Mucosa of gallbladder (tissue), 1 donor: Measurements from ENCODE around the gene CLDN24. TPM values are rescaled to one million over a fixed set of nuclear protein-coding genes. Genes with fewer than 3 reads are reported as not detected.

Experiments used
- DNase-seq: peaks from one replicate; pipeline ENCODE4 v3.0.0-alpha.2; 2020; ENCODE audit warnings: low spot score
- total RNA-seq: library from RNA; stranded (reverse); gene quantifications from one replicate; pipeline ENCODE4 v1.2.1, GENCODE V29; 2021
- donor health status: DM: no; HTN: no; CAD: no.

CLDN24 gene
- not detected for total RNA-seq

DNA sequence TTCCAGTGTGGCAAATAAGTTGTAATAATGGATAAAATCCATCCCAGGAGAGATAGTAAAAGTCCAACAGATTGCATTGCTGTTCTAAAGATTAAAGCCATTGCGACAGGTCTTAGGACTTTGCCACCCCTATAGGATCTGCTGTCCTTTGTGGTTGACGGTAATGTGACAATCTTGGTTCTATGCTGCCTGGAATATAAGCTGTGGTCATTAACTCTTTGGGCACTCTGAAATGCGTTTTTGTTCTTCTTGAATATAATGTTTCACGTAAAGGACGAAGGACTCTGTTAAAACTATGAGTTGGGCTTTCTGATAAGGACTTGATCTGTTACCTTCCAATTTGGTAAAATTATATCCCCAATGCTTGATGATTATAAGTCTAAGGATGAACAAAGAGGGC is at the start of gene CLDN24:
TSS of gene CLDN24 (minus strand) at position 101 of the 400 bp plus-strand sequence. CDS start at position 101, 0 bp downstream.
- no peak for DNase-seq

DNA sequence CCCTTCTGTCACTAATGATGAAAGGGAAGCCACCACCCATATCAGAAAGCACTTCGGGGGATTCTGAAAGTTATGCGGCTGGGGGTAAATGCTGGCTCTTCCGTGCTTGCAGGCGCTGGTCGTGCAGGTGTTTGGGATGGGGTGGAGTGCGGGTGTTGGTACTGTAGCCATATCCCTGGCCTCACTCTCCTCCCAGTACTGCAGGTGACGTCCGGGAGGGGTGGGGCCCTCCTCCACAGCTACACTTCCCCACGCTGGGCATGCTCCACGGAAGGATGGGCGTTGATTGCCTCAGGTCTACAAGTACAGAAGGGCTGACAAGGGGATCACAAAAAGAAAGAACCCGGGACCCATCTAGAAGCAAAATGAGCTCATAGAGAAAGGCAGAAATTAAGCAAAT is 48.6 kb upstream of the CLDN24 start:
- no peak for DNase-seq

DNA sequence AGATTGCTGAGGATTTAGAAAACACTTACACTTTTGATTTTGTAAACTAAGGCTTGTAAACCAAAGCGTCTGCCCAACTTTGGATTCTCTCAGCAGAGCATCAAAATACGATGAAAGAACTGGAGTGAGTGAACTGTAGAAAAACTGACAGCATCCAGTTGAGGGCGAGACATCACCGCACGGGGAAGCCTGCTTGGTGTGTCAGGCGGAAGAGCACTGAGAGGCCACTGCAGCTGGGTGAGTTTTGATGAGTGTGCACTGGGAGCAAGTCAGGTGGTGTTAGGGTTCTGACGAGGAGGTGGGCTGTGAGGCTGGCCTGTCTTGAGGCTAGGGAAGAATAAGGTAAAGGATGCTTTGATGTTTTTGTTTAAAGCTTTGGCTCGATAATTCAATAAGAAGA is 46.8 kb upstream of the CLDN24 start:
- no peak for DNase-seq

DNA sequence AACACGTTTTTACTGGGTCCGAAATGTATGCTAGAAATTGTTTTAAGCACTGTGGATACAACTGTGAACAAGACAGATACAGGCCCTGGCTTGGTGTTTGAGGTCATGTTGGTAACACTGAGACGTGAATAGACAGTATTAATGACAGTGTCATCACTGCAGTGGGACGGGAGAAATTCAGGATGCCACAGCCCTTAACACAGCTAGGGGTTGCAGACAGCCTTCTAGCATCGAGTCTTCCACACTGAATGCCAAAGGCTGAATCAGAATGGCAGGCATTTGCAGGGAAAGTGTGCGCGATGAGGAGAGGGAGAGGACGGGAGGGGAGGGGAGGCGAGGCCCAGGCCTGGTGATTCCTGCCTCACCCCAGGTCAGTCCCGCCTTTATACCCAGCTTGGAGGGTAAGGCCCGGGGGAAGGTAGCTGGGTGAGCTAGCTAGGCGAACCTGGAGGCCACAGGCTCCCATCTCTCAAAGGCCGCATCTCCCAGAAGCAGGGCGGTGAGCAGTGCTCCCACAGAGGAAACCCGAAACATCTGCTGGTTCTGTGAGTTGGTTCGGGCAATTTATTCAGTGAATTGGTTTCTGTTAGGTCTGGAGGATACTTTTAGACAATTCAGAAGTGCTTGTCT is 44.1 kb upstream of the CLDN24 start:
- no peak for DNase-seq

DNA sequence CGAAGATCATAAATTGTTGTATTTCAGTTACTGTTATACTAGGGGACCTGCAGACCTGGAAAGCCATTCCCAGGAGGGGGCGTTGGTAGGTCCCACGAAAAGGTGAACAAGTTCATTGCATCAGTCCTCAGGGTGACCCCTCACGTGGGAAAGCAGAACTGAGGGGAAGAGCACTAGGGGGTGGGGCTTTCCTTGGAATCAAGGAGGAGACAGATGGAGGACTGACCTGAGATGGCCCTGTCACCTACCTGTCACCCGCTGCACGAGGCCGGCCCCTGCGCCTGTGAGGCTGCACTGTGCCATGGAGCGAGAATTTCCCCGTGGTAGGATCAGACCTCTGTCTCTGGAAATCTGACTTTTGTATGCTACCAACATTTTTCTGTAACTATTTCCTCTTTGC is 41.8 kb upstream of the CLDN24 start:
- no peak for DNase-seq

DNA sequence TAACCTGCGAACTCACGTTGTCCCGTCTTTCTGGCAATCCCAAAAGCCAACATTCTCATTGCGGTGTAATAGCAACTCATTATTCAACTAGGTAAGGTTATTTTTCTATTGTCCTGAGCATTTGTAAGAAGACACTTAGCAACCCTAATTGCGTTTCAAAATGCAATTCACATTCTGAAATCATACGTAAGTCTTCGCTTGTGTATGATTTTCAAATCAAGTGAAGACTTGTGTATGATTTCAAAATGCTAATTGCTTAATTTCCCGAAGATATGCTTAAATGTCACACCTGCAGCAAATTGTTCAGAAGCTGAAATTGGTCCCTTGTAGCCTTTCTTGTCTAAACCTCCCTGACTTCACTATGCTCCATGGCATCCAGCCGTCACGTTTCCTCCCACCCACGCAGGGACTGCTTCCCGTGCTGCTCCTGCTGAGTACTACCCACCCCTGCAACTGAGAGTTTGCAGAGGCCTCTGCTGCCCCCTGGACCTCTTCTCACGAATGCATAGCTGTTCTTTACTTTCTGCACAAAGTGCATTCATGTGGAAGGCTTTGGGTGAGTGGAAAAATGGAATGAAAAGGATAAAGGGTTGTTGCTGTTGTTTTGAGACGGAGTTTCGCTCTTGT is 40.8 kb upstream of the CLDN24 start:
- DNase-seq, result no peak

DNA sequence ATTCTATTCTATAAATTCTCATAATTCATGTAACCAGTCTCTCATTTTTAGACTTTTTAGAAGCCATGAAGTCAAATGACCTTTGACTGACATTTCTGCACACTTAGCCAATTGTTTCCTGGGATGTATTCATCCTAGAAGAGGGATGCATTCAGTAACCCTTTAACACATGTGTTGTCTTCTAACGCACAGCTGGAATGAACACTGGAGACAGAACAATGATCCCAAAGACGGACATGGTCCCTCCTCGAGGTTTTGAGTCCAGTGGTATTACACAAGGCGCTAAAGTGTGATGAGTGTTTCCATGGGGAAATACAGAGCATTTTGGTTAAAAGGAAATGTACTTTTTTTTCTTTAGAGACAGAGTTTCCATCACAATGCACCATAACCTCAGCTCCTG is 39.8 kb upstream of the CLDN24 start:
- no peak for DNase-seq

DNA sequence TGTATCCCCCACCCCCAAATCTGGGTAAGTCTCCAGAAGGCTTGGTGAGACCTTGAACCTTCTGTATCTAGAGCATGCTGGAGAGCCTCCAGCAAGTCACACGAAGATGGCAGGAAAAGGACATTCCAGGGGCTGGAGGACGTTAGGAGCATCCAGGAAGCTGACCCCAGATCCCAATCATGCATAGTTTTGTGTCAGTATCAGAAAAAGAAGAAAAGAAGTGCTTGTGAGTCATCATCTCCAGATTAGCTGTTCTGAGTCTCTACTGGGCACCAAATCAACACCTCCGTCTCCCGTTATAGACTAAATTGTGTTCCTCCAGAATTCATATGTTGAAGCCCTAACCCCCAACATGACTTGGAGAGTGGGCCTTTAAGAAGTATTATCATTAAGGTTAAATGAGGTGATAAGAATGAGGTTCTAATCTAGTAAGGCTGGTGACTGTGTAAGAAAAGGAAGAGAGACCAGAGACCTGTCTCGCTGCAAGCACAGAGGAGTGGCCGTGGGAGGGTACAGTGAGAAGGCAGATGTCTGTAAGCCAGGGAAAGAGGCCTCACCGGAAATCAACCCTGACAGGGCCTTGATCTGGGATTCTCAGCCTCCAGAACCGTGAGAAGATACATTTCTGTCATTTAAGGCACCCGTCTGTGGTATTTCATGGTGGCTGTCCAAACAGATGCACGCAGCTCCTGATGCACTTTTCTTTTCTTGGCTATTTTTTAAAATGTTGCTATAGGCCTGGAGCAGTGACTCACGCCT is 38.1 kb upstream of the CLDN24 start:
- DNase-seq, result no peak

DNA sequence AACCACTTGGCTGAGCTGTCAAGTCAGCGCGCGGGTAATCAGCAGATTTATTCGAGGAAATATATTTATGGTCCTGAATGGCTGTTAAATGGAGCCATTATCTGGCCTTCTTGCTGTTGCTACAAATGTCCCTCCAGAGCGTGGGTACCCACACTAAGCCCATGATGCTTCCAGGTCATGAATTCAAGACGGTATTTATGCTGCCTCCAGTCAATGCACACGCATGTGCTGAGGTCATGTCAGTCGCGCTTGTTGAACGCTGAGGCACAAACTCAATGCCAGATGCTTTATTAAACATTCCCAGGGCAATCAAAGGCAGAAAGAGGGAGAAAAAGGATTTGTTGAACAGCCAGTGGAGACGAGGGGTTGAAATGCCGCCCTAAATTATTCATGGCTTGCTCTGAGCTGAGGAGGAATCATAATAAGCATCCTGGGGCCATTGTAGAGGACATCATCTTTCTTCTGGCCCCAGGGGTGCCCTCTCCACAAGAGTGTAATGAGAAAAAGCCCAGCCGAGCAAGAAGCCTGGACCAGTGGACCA is 36.1 kb upstream of the CLDN24 start:
- DNase-seq, result no peak

DNA sequence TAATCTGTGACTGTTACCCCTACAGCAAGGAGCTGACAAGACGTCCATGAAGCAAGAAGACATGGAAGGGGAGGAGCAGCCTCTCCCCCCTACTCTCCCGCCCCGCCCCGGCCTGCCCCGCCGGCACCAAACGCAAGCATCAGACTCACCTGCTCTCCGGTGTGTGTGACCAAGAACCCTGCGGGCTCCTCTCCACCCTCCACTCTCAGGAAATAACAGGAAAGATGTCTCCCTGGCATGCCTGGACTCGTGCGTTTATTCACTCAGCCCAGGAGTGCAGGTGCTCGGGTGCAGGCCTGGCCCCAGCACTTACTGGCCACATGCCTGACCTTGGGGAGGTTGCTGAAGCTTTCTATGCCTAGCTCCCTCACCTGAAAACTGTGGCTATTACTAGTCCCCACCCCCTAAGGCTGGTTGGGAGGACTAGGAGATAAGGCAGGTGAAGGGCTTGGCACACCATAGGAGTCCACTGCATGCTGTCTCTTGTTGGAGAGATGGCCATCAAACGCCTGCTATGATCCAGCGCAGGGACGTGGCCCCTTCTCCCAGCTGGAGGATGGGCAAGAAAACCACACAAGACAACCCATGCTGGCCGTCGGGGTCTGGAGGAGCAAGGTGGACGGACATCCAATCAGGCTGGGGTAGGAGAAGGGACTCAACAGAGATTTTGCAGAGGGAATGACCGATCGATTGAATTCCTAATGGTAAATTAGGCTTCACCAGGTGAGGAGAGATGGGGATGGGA is 34.9 kb upstream of the CLDN24 start:
- no peak for DNase-seq

DNA sequence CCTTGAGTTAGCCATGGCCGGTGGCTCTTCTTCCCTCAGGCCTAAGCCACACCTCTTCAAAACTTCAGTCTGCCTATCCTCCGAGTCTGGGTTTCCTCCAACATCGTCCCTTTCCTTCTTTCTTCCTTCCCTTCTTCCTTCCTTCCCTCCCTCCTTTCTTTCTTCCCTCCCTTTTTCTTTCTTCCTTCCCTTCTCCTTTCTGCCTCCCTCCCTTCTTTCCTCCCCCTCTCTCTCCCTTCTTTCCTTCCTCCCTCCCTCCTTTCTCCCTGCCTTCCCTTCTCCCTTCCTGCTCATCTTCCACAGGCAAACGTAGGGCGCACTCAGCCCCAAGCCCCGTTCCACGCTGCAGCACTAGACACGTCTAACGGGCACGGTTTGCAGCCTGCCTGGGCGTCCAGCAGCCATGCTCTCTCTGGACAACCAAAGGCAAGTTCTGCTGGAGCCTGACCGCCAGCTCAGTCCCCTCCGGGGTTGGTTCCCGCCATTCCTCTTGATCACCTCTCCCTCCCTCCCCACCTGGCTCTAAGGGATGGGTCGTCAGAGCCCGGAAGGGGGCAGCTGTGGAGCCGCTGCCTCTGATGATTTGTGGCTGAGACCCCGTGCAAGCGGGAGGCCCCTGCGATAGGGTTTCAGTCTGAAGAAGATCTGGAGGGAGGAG is 34.1 kb upstream of the CLDN24 start:
- no peak for DNase-seq

DNA sequence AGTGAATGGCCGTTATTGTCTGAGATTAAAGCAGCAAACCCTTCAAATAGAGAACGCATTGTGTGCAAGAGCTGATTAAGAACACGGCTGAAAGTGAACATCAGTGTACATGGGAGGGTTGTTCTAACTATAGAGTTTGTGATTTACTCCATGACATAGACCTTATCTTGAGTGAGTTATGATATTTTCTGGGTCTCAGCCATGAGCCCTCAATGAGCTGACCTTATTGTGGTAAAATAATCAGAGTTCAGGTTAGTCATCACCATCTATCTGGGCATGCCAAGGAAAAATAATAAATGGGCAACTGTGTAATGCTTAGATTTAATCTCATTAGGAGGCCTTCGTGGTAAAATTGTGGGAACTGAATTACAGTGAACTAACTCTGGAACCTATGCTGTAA is 33.2 kb upstream of the CLDN24 start:
- DNase-seq, result no peak

DNA sequence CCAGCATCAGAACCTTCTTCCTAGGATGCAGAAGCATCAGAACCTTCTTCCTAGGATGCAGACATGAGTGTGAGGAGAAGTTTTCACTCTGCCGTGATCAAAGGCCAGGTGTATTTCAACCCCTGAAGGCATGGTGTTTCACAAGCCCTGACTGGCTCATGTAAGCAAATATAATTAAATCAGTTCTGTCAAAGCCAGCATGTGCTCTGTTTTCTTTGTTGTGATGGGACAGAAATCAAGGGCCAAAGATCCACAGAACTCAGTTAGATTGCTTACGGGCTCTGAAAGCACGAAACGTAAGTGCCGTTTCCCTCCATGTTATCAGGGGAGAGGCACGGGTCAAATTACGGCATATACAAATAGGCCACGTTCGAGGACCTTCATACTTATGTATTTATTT is 32.0 kb upstream of the CLDN24 start:
- no peak for DNase-seq

DNA sequence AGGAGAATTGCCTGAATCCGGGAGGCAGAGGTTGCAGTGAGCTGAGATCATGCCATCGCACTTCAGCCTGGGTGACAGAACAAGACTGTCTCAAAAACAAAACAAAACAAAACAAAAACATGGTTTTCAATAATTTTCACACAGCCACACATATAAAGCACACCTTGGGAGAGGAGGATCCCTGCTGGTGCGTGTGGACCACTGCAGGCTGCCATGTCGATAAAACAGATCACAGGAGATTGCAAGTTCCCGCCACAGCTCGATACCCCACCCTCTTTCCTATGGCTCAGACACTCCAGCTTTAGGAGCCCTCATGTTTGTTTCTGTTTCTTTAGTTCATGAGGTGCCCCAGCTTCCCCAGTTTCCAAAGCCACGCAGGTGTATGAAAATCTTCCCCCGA is 31.3 kb upstream of the CLDN24 start:
- DNase-seq, result no peak

DNA sequence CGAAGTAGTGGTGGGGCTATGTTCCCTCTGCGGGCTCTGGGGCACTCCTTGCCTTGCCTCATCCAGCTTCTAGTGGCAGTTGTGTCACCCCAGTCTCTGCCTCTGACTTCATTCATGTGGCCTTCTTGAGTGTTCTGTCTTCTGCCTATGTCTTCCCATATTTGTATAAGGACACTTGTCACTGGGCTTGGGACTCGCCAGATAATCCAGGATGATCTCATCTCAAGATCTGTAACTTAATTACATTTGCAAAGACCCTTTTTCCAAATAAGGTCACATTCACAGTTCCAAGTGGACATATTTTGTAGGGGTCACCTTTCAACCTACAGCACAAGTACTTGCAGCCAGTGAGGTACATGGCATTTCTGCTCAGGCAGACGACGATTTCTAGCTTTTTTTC is 30.3 kb upstream of the CLDN24 start:
- no peak for DNase-seq

DNA sequence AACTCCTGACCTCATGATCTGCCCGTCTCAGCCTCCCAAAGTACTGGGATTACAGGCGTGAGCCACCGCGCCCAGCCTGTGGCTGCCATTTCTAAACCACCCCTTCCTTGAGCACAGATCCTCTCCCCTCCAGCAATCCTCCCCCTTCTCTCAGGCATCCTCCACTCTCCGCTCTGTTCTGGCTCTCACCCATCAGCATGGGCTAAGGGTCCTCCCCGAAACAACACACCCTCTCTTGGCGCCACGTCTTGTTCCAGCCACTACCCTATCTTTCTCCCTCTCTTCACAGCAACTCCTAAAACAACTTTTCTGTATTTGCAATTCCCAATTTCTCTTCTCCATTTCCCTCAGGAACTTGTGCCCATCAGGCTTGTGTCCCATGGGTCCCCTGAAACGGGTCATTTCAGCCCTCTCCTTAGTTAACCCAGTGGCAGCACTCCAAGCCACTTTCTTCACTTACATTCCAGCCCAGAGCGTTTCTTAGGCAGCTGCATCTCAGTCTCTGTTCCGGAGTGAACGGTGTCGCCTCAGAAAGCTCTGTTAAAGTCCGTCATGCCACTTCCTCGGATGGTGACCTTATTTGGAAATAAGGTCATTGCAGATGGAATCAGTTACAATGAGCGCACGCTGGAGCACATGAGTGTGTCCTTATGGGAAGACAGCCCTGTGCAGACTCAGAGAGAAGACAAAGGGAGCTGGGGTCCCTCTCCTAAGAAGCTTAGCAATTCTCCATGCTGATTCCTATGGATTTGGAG is 28.3 kb upstream of the CLDN24 start:
- DNase-seq, result no peak

DNA sequence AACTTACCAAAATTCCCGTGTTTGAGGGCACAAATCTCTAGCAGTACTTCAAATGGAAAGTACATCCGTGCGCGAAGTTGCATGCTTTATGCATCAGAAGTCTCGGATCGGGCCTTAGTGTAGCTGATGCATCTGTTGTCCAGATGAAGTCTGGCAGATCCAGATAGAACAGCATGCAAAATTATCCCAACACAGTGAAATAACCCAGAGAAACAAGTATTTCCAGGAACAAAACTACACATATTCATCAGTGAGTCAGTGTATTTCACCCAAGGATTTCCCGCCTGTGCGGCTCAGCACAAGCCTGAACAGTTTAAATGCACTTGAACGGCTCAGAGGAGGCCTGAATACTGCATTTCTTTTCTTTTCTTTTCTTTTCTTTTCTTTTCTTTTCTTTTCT is 27.4 kb upstream of the CLDN24 start:
- no peak for DNase-seq

DNA sequence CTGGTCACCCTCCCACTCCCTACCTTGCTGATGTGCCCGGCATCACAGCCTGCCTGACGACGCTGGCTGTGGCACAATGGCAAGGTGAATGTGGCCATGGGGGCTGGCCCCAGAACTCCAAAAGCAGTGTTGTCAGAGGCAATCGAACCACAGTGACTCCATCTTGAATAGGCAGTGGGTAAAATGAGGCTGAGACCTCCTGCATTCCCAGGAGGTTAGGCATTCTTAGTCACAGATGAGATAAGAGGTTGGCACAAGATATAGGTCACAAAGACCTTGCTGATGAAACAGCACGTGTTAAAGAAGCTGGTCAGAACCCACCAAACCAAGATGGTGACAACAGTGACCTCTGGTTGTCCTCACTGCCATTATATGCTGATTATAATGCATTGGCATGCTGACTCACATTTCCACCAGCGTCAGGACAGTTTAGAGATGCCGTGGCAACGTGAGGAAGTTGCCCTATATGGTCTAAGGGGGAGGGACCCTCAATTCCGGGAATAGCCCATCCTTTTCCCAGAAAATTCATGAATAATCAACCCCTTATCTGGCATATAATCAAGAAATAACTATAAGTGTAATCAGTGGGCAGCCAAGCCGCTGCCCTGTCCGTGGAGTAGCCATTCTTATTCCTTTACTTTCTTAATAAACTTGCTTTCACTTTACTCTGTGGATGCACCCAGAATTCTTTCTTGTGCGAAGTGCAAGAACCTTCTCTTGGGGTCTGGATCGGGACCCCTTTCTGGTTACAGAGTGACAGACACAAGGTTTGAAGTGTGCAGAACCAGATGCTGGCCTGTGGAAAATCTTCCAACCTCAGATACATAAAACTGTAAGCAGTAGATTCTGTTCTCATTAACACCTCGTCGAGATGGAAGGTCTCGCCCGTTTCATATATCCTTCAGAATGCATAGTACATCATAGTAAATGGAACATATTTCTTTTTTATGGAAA is 26.8 kb upstream of the CLDN24 start:
- no peak for DNase-seq

DNA sequence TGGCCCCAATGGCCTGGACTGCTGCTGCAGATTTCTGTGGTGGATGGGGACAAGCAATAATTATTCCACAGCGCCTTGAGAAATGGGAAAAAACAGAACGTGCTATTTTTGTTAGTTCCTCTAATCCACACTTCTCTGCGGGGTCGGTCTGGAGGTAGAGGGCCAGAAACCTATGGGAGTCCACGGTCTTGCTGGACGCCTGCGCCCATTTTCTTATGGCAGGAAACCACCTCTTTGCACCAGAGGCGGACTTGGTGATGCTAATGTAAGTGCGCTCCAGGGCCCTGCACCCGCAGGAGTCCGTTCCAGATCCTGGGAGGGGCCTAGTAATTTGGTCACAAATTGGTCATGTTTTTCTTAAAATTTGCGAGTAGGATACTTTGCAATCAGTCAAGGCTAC is 25.9 kb upstream of the CLDN24 start:
- no peak for DNase-seq

DNA sequence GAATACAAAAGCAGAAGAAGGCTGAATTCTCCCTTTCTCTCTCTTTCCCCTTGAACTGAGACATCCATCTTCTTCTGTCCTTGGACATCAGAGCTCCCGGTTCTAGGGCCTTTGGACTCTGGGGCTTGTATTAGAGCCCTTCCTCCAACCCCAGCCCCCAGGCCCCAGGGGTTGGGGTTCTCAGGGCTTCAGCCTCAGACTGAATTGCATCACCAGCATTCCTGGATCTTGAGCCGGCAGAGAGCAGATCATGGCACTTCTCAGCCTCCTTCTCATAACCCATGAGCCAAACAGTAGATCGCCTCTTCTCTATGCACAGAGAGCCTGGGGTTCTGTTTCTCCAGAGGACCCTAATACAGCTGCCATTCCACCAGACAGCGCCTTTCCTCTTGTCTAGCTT is 25.3 kb upstream of the CLDN24 start:
- no peak for DNase-seq
